Esophagus squamous epithelium (tissue), 4 donors: ENCODE results near the gene CPA2.

Experiments
- POLR2A ChIP-seq, 4 donors: fragments of 450-650 bp; IDR thresholded peaks; one replicate each; pipeline ENCODE4 v1.6.1; 2017; ENCODE audit warnings: antibody characterized with exemption in 4 of 4, mild to moderate bottlenecking in 4 of 4, moderate library complexity in 3 of 4
- TF ChIP-seq, protein P1 (sequence below), 6 experiments: fragments of 450-650 bp in 4 of 6; fragments of 200-600 bp in 2 of 6; sonication (generic) in 2 of 6; IDR thresholded peaks; one replicate each; pipeline ENCODE4 v1.5.1; 2016 to 2019; ENCODE audit warnings: antibody characterized with exemption in 6 of 6, mild to moderate bottlenecking in 4 of 6, moderate library complexity in 4 of 6

DNA sequence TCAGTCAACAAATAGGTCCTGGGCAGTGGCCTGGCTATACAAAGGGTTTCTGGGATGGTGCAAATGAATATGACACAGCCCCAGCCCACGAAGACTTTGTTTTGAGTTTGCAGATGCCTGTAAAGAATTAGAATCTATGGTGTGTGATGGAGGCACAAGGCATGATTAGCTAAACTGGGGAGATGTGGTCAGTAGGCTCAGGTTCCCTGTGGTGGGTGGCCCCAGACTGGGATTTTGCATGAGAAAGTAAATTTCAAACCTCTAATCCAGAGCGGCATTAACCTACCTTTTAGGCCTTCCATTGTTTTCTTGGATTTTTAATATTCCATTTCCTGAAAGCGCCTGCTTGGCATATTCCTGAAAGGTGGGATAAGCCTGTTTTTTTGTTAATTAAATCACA, 71.6 kb downstream of the CPA2 start:
- TF ChIP-seq, protein P1, sequence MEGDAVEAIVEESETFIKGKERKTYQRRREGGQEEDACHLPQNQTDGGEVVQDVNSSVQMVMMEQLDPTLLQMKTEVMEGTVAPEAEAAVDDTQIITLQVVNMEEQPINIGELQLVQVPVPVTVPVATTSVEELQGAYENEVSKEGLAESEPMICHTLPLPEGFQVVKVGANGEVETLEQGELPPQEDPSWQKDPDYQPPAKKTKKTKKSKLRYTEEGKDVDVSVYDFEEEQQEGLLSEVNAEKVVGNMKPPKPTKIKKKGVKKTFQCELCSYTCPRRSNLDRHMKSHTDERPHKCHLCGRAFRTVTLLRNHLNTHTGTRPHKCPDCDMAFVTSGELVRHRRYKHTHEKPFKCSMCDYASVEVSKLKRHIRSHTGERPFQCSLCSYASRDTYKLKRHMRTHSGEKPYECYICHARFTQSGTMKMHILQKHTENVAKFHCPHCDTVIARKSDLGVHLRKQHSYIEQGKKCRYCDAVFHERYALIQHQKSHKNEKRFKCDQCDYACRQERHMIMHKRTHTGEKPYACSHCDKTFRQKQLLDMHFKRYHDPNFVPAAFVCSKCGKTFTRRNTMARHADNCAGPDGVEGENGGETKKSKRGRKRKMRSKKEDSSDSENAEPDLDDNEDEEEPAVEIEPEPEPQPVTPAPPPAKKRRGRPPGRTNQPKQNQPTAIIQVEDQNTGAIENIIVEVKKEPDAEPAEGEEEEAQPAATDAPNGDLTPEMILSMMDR (IDR thresholded peaks at IDR 0.05), result no peak
- no peak for TF ChIP-seq POLR2A (IDR thresholded peaks at IDR 0.05)
